Glutamatergic neuron (in vitro differentiated cells): ENCODE measurements around the gene SHISA3. TPM values are rescaled to one million over a fixed set of nuclear protein-coding genes. Genes with fewer than 3 reads are reported as not detected.

ENCODE experiments used
- DNase-seq: peaks from one replicate; pipeline ENCODE4 v3.0.0; 2022
- H3K27ac Mint-ChIP-seq: one replicate; pipeline ENCODE4 v1.8.0; 2020; ENCODE audit warnings: mild to moderate bottlenecking, mixed read lengths, inconsistent platforms; ENCODE audit not compliant: unreplicated experiment
- H3K27me3 Mint-ChIP-seq: one replicate; pipeline ENCODE4 v1.8.0; 2020; ENCODE audit warnings: mild to moderate bottlenecking, moderate library complexity, mixed read lengths, inconsistent platforms; ENCODE audit not compliant: unreplicated experiment
- H3K36me3 Mint-ChIP-seq: one replicate; pipeline ENCODE4 v1.8.0; 2020; ENCODE audit warnings: mild to moderate bottlenecking, mixed read lengths, inconsistent platforms; ENCODE audit not compliant: unreplicated experiment
- H3K4me1 Mint-ChIP-seq: one replicate; pipeline ENCODE4 v1.8.0; 2020; ENCODE audit warnings: mild to moderate bottlenecking, low read depth, mixed read lengths, inconsistent platforms; ENCODE audit not compliant: unreplicated experiment
- H3K4me3 Mint-ChIP-seq: one replicate; pipeline ENCODE4 v1.8.0; 2020; ENCODE audit warnings: mild to moderate bottlenecking, mixed read lengths, inconsistent platforms; ENCODE audit not compliant: unreplicated experiment
- H3K9me3 Mint-ChIP-seq: one replicate; pipeline ENCODE4 v1.8.0; 2020; ENCODE audit warnings: mild to moderate bottlenecking, moderate library complexity, mixed read lengths, inconsistent platforms; ENCODE audit not compliant: unreplicated experiment
- total RNA-seq: library from RNA; stranded (reverse); fragmentation: NEBNext Ultra II Directional; extraction: Animal tissue kit (Norgen Biotek cat#: 25700); gene quantifications from one replicate; pipeline ENCODE4 v1.2.1, GENCODE V29; 2021; ENCODE audit not compliant: unreplicated experiment
- TF ChIP-seq, protein P1 (sequence below): fragments of 200-600 bp; sonication (generic); IDR thresholded peaks from one replicate; pipeline ENCODE4 v1.5.0; 2021; ENCODE audit not compliant: partially characterized antibody, unreplicated experiment

The SHISA3 gene
- total RNA-seq, 1 donor from 2014 or later, result 0.42 TPM

DNA sequence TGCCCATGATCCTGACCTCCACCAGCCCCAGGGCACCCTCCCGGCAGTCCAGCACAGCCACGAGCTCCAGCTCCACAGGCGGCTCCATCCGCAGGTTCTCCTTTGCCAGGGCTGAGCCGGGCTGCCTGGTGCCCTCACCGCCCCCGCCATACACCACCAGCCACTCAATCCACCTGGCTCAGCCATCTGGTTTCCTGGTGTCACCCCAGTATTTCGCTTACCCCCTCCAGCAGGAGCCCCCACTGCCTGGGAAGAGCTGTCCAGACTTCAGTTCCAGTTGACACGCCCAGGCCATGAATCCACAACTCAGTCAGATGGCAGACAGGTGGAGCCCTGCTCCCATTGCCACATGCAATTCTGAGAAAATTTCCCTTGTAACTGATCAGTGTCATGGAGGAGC is 3.9 kb downstream of the SHISA3 start:
- no peak for DNase-seq
- Mint-ChIP-seq H3K36me3 (no peaks in the 10 kb centered on the region), H3K27ac (no peak overlapping the region), H3K9me3 (peaks cover 7% of the 10 kb centered on the region), H3K4me1 (peaks cover 16% of the 10 kb centered on the region), H3K4me3 (no peak overlapping the region), H3K27me3 (peaks cover 35% of the 10 kb centered on the region)
- TF ChIP-seq, protein P1, sequence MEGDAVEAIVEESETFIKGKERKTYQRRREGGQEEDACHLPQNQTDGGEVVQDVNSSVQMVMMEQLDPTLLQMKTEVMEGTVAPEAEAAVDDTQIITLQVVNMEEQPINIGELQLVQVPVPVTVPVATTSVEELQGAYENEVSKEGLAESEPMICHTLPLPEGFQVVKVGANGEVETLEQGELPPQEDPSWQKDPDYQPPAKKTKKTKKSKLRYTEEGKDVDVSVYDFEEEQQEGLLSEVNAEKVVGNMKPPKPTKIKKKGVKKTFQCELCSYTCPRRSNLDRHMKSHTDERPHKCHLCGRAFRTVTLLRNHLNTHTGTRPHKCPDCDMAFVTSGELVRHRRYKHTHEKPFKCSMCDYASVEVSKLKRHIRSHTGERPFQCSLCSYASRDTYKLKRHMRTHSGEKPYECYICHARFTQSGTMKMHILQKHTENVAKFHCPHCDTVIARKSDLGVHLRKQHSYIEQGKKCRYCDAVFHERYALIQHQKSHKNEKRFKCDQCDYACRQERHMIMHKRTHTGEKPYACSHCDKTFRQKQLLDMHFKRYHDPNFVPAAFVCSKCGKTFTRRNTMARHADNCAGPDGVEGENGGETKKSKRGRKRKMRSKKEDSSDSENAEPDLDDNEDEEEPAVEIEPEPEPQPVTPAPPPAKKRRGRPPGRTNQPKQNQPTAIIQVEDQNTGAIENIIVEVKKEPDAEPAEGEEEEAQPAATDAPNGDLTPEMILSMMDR, result no peak

DNA sequence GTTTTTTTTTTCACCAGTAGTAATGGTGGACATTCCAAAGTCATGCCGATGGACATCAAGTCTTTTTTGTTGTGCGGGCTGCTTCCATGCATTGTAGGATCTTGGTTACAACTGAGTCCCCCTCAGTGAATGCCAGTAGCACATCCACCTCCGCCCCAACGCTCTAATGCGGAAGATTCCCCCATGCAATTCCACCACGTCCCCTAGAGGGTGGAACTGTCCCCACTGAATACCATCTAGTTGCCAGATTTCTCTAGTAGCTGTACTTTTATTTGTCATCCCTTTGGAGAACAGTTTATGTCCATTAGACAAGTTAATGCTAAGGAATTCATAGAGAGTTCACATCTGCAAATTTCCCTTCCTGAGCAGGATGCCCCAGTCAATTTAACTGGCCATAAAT is 6.7 kb downstream of the SHISA3 start:
- Mint-ChIP-seq H3K4me1 (peaks cover 5% of the 10 kb centered on the region), H3K36me3 (no peaks in the 10 kb centered on the region), H3K4me3 (no peak overlapping the region), H3K9me3 (peaks cover 2% of the 10 kb centered on the region), H3K27ac (no peak overlapping the region), H3K27me3 (peaks cover 20% of the 10 kb centered on the region)
- DNase-seq, result no peak
- TF ChIP-seq, protein P1, result no peak

DNA sequence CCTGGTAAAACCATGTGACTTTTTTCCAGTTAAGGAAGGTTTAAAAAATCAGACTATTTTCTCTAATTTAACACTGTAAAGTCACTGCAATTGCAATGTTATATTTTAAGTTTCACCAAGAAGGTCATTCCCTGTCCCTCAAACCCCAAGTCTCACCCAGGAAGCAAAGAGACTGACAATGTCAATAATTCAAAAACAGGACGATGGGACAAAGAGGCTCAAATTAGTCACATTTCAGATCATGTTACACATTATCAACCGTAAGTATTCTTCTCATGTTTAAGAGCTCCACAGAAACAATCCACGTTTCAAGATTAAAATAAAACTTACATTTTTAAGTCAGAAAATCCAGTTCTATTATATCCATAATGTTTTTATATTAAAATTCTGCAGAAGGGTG is 13.2 kb downstream of the SHISA3 start:
- DNase-seq, result no peak
- H3K27ac Mint-ChIP-seq, result no peak overlapping the region
- no peaks in the 10 kb centered on the region for H3K36me3 Mint-ChIP-seq
- peaks cover 2% of the 10 kb centered on the region for H3K9me3 Mint-ChIP-seq
- H3K4me3 Mint-ChIP-seq, result no peak overlapping the region
- H3K4me1 Mint-ChIP-seq, result no peaks in the 10 kb centered on the region
- TF ChIP-seq, protein P1, result no peak
- H3K27me3 Mint-ChIP-seq, result no peaks in the 10 kb centered on the region

DNA sequence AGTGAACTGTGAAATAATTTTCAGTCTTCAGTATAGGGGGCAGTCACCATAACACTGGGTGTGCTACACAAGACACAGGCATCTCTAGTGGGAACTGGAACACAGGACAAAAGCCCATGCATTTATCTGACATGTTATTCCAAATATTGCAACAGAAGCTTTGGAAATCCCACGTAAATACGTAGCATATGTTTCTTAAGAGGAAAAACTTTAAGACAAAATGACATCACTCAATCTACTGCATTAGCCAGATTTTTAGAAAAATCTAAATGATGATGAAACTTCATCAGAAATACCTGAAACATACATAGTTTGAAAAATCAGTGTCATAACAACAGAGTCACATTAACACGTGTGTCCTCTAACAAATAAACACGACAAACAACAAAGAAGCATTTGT is 14.5 kb downstream of the SHISA3 start:
- TF ChIP-seq, protein P1, result no peak
- H3K4me3 Mint-ChIP-seq, result no peak overlapping the region
- H3K27me3 Mint-ChIP-seq, result no peaks in the 10 kb centered on the region
- no peak overlapping the region for H3K27ac Mint-ChIP-seq
- no peaks in the 10 kb centered on the region for H3K4me1 Mint-ChIP-seq
- no peaks in the 10 kb centered on the region for H3K36me3 Mint-ChIP-seq
- no peak for DNase-seq
- H3K9me3 Mint-ChIP-seq, result peaks cover 2% of the 10 kb centered on the region

DNA sequence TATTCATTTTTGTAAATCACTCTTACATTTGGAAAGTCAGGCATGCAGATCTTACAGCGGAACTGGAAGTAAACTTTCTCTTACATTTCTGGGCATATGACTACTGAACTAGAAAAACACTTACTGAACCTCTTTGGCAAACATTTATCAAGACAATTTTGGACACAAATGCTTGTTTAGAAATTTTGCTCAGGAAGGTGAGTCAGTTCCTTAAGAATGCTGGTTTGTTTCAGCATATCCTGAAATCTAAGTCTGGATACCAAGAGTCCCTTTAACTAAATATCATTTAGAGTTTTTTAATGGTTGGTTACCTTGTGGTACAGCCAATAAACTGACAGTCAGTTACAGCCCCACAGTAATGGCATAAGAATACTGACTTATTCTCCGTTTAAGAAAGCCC is 15.0 kb downstream of the SHISA3 start:
- Mint-ChIP-seq H3K9me3 (peaks cover 2% of the 10 kb centered on the region), H3K27ac (no peak overlapping the region), H3K4me1 (no peaks in the 10 kb centered on the region), H3K36me3 (no peaks in the 10 kb centered on the region), H3K27me3 (no peaks in the 10 kb centered on the region), H3K4me3 (no peak overlapping the region)
- no peak for DNase-seq
- TF ChIP-seq, protein P1, result no peak
